HL-60/S4 treated with retinoic acid at 250 ng/mL for 4 days and 3 days (cell line): Measurements from ENCODE around the gene AOAH.

Experiments
- in situ Hi-C: fragments of 300-500 bp; cut with MboI; formaldehyde crosslinking; loops from 2 replicates; pipeline ENCODE4 v1.7.0; 2022; ENCODE audit warnings: low sequenced_read_pairs

AOAH gene, protein sequence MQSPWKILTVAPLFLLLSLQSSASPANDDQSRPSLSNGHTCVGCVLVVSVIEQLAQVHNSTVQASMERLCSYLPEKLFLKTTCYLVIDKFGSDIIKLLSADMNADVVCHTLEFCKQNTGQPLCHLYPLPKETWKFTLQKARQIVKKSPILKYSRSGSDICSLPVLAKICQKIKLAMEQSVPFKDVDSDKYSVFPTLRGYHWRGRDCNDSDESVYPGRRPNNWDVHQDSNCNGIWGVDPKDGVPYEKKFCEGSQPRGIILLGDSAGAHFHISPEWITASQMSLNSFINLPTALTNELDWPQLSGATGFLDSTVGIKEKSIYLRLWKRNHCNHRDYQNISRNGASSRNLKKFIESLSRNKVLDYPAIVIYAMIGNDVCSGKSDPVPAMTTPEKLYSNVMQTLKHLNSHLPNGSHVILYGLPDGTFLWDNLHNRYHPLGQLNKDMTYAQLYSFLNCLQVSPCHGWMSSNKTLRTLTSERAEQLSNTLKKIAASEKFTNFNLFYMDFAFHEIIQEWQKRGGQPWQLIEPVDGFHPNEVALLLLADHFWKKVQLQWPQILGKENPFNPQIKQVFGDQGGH

GRCh38 chr7:36723951-36724664 is at the start of gene AOAH:
Gene AOAH, minus strand, starts transcription at chr7:36724494. Its CDS starts 346 bp downstream, at chr7:36724148.
- in situ Hi-C loops = no loop called here

DNA sequence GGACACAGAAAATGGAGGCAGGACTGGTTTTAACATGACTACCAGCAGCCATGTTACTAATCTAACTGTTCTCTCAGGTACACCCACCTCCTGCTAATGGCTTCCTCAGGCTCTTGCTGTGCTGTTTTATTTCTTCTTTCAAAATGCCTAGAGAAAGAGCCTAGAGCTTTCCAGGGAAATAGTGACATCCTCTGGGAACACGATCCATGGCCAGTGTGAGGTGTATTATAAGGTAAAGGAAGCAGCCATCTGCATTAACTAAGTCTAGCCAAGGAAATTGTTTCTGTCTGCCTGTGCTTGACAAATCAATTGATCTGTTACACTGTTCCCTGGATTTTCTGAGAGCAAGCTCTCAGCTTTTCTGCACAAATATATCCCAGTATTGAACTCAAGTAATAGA is 42.2 kb upstream of the AOAH start:
- in situ Hi-C loops = no loop called here

- in situ Hi-C loops = no loop called here
Observed at GRCh38 chr7:36765605-36766004, 41.3 kb upstream of the AOAH start.

GRCh38 chr7:36764929-36765328 is 40.6 kb upstream of the AOAH start:
- in situ Hi-C loops = no loop called here

DNA sequence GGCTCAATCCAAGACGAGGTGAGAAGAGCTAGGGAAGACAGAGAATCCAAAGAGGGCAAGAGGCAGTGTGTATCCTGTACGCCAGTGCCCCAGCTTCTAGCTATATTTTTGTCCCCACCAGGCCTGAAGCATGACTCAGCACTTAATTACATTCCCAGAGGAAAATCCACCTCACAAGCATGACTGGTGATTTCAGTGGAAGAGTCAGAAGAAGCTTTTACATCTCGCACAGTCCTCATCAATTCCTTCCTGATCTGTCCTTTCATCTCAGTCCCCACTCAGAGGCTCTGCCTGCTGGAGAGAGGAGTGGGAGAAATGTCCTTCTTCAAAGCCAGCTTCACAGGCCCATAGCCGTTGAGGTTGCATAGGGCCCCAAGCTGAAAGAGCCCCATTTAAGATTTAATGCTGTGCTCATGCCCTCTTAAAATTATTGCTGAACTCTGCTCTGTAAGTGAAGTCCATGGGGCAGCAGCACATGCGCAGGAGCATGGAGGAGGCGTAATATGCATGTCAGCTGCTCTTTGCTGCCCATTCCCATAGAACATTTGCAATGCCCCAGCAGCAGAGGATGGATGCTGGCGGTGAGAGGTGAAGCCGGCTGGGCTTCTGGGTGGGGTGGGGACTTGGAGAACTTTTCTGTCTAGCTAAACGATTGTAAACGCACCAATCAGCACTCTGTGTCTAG is 39.0 kb upstream of the AOAH start:
- in situ Hi-C loops = no loop called here

DNA sequence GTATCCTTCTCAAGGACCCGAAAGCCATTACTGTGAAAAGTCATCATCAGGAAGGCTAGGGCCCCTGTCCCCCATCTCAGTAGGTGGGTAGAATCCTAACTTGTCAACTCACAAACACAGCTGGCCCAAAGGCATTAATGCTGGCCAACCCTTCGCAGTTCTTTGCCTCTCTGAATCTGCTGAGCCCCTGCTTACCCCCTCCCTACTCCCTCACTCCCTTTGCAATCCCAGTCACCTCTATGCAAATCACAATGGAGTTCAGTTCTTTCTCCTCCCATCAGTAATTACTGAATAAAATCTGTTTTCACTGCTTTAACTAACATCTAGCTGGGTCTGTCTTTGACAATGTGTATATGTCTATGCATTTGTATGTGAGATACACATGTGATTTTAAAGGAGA is 38.1 kb upstream of the AOAH start:
- in situ Hi-C loops = no loop called here

GRCh38 chr7:36761835-36762234 is 37.5 kb upstream of the AOAH start:
- in situ Hi-C loops = no loop called here

- in situ Hi-C loops = no loop called here
Observed at GRCh38 chr7:36760856-36761762, 36.8 kb upstream of the AOAH start.

DNA sequence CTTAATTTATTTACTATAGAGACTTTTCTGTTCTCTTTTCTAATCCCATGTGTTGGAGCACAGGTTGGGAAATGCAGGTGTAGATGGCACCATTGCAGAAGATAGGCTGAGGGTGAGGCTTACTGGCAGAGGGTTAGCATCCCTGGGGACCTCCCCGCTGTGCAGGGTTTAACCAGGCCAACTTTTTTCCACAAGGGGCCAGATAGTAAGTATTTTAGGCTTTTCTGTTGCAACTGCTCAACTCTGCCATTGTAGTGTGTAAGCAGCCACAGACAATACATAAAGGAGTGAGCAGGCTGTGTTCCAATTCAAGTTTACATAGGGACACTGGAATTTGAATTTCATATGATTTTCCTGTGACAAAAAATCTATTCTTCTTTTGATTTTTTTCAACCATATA is 34.6 kb upstream of the AOAH start:
- in situ Hi-C loops = no loop called here

DNA sequence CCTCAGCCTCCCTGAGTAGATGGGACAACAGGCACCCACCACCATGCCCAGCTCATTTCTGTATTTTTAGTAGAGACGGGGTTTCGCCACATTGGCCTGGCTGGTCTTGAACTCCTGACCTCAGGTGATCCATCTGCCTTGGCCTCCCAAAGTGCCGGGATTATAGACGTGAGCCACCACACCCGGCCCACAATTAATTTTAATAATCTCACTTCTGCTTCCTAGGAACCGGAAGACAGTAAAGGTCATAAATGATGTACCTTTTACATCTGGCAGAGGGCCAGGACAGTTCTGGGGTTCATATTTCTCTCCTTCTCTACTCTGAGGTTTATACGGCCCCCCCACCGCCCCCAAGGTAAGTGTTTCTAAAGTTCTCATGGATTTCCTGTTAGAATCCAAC is 31.2 kb upstream of the AOAH start:
- in situ Hi-C loops = no loop called here

GRCh38 chr7:36752026-36752711 is 27.9 kb upstream of the AOAH start:
- in situ Hi-C loops = no loop called here

DNA sequence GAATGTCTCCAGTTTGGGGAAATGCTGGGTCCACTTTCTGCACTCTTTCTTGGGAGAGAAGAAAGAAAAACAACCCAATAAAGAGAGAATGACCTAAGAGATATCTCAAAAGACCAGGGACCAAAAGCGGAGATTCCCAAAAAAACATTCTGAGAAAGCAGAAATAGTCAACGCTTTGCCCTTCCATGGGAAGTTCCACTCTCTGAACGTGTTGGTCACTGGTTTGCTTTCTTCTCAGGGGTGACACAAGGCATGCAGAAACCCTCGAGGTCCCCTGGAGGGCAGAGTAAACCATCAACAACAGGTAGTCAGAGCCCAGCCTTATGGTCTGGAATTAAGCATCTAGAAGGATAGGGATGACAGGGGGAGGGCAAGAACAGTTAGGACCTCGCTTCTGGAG is 26.2 kb upstream of the AOAH start:
- in situ Hi-C loops = no loop called here

DNA sequence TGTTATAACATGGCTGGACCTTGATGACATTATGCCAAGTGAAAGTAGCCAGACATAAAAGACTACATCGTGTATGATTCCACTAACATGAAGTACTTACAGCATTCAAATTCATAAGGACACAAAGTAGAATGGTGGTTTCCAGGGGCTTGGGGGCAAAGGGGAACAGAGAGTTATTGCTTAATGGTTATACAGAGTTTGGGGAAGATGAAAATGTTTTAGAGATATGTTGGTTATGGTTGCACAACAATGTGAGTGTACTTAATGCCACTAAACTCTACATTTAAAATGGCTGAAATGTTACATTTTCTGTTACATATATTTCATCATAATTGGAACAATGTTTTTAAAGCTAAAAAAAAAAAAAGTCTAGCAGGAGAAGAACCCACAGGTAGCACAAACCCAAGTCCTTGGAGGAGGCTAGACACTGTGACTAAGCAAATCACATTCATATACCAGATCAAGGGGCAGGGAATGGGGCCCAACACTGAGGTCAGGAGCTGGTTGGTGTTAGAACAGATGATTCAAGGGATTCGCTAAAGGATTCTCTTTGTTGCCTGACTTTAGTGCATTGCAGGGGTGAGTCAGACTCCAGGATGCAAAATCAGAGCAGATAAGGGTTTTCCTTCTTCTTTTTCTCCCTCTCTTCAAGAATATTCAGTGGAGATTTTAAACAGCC is 25.1 kb upstream of the AOAH start:
- in situ Hi-C loops = no loop called here

DNA sequence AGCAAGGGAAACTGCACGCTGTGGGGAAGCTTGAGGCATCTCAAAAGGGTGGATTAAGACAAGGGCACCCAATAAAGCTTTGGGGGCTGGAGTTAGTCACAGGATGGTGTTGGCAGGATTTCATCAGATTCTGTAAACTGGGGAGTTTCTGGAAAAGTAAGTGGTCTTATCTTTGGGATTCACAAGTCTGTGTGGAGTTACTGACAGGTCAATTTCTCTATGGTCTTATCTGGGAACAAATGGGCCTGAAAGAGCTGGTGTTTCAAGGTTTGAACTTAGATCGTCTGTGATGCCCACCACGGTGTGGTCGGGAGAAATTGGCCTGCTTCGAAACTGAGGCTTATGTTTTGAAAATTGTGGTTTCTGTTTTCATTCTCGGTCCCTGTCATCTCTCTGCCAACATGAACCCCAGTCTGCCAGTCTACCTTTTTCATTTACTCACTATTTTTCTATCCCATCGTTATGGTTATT is 23.8 kb upstream of the AOAH start:
- in situ Hi-C loops = no loop called here

DNA sequence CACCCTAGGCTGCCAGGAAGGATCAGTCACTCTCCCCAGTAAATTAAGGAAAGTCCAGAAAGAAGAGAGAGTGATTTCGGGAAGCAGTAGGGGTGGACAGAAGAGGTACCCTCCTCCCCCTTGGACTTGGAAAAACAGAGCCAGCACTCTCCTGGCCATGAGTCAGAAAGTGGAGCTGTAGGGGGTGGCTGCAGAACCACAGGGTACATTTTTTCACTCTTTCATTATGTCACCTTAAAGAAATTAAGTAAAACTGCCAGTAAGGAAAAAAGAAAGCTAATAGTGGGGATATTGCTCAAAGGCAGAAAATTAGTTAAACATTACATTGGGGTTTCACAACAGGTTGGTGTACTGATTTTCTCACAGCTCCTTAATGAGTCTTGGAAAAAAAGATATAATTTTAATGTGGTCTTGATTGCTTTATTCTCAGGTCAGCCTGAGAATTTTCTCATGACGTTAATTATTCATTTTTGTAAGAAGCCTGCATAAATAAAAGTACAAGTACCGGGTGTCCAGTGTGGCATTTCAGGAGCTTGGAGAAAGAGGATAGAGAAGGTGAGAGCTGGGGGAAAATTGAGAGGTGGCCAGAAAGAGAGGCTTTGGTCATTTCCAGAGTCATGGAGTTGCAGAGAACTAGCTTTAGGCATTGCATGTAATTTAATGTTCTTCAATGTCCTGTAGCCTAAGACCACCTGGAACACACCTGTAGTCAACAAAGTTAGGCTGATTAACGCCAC is 23.2 kb upstream of the AOAH start:
- in situ Hi-C loops = no loop called here

GRCh38 chr7:36746347-36746746 is 22.1 kb upstream of the AOAH start:
- in situ Hi-C loops = no loop called here

DNA sequence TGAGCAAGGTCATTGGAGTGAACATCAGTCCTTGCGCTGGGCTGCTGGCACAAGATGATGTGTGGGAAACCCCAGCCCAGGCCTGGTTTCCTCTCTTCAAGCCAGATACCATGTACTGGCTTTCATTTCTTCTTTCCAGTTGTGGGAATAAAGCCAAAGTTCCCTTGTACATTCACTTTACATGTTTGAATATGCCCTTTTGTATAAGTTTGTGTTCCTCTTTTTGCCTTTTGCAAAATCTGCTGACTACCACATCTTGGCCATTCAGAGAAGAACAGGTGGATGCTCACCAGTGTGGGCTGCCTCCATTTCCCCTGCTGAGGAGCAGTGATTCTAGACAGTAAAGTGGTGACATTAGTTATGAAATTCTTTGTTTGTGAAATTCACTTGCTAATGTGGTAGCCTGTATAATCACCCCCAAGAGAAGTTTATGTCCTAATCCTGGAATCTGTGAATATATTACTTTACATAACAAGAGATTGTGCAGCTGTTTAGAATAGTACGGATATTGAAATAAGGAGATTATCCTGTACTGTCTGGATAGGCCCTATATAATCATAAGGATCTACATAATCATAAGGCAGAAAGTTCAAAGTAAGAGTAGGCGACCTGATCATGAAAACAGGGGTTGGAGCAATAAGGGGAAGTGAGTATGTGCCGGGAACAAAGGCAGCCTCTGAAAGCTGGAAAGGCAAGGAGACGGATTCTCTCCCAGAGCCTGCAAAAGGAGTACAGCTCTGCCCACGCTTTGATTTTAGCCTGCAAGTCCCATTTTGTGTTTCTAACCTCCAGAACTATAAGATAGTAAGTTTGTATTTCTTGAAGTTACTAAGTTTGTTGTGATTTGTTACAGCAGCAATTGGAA is 18.8 kb upstream of the AOAH start:
- in situ Hi-C loops = no loop called here

GRCh38 chr7:36741866-36742265 is 17.6 kb upstream of the AOAH start:
- in situ Hi-C loops = no loop called here
